CD4-positive, alpha-beta T cell treated with Interleukin-12 subunit alpha and Interleukin-12 subunit beta, for 1 hour (primary cell): ENCODE results near the gene GNAQ.

Experiments used
- DNase-seq: peaks from one replicate; pipeline ENCODE4 v3.0.0-alpha.2; 2020

Gene GNAQ

DNA sequence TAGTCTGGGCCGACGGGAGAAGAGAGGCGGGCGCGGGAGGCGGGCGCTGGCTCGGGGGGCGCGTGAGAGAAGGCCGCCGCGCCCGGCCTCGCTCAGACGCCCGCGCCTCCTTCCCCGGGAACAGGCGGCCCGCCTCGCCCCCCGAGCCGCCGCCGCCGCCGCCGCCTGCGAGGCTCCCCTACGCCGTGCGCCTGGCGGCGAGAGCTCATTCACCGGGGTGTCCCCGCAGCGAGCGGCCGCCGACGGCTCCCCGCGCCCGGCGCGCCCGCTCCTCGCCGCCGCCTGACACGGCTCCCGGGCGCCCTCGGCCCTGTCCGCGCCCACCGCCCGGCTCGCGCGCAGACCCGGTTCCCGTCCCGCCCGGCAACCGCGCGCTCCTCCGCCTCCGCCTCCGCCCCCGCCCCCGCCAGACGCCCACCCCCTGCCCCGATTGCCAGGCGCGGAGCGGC lies at the start of gene GNAQ:
GNAQ (minus strand) TSS at position 368 of the 449 bp plus-strand sequence. CDS start 576 bp downstream, outside the sequence.
- DNase-seq = no peak

DNA sequence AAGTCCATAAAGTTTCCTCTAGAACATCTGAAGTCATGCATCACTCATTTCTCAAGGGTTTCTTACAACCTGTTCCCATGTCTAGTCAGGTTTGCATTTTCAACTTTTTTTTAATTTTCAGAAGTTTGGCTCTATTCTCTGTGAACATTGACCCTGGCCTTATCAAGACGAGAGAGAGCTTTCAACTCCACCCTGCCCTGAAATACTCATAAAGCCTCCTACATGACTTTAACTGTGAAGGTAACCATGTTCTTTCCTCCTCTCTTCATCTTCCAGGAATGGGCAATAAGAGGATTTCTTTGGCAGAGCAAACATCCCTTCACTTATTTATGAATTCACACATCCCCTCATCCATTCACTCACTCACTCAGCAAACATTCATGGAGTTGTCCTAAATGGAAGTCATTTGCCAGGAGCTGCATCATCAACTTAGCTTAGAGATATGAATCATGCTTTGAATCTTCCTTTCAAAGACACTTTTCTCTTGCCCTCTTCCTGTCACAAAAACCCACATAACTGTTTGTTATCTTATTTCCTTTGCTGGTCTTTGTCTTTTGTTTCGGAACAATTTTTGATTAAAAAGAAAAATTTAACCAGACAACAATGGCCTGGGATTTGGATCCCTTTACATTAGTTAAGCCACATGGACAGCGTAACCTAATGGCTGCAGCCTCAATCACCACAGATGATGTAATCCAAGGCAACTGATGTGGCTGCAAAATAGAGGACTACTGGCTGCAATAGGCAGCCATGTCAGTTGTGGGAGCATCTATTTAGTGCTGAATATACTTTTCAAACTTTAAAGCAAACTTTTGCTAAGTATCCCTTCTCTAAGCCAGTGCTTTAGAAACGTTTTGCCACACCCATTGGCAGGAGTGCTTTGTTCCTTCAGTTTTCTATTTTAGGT lies 43.0 kb upstream of the GNAQ start:
- DNase-seq = peak; percentile 34

DNA sequence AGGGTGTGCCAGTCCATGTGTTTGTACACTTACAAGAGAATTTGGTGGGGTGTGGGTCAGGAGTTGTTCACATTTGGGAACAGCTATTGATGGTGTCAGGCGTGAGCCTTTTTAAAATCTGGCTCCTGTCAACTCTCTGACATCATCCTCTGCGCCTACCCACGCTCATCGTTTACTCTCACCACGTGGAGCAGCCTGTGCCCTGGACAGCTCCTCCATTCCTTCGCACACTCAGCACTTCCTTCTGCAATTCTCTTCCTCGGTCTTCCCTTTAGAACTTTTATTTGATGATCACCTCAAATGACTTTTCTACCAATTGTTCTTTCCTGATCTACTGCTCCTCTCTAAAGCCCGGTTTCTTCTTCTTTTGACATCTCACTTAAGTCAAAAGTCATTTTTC lies 42.1 kb upstream of the GNAQ start:
- no peak for DNase-seq

DNA sequence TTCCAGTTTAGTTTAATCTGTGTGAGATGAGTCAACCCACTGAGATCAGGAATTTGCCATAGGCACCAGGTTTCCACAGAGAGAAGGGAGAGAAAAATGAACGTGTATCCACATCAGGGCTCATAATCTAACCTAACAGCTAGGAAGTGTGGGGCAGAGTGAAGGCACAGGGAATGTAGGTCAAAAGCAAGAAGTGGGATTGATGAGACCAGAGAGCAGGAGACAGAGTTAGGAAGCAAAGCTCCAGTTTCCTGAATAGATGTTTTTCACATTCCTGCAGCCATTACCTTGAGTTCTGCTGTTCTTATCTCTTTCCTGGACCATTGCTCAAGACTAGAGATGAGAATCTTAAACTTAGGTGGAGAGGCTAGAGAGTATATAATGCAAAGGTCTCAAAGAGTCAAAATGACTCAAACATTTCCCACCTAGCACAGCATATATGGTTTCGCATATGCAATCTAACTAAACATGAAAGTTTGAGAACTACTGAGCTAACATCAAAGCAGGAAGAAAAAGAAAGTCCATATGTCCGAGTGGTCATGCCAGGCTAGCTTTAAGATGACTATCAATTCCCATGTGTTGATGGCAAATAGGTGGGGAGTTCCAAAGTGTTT lies 41.1 kb upstream of the GNAQ start:
- DNase-seq = no peak

DNA sequence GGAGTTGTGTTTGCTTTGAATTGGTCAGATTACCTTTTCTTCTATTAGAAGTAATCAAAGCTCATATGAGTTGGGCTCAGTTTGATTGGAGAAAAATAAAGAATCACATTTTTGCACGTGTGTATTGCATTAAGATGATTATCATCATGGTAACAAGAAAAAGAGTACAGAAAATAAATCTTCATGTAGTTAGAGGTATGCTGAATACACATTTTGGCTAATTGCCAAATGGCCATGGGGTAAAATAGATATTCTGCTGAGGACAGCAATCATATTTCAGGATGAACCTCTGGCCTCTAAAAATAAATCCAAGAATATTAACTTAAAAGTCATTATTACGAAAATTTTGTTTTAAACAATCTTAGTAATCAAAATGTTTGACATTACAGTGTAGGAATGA lies 38.9 kb upstream of the GNAQ start:
- DNase-seq = no peak

DNA sequence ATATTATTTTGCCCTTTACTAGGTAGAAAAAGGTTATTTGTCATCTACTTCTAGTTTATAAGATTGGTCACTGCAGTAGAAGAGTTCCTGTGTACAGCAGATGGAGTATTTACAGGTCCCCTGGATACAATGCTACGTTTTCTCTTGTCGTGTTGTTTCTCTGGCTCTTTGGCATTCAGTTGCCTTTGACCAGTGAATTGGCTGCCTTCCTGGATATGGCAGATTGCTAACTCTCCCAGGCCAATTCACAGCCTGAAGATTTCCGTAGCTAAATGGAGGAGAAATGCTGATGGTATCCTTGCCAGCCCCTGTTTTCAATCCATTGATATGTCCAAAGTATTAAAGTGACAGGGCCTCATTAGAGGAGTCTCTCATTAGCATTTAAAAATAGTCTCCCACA lies 32.5 kb upstream of the GNAQ start:
- no peak for DNase-seq

DNA sequence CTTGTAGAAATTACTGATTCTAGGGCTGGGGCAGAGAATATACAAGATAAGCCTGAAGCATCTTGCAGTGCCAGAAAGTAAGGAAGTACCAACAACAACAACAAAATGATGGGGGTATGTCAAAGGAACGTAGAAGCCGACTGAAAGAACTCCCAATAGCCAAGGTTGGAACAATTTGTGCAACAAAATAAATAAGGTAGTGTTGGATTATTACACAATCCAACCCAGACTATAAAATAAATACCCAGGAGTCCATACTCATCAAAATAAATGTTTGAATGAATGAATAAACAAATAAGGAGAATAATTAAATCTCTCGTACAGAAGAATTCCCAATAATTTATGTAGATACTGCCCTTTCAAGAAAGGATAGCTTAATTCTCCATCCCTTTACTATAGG lies 31.1 kb upstream of the GNAQ start:
- DNase-seq = no peak

DNA sequence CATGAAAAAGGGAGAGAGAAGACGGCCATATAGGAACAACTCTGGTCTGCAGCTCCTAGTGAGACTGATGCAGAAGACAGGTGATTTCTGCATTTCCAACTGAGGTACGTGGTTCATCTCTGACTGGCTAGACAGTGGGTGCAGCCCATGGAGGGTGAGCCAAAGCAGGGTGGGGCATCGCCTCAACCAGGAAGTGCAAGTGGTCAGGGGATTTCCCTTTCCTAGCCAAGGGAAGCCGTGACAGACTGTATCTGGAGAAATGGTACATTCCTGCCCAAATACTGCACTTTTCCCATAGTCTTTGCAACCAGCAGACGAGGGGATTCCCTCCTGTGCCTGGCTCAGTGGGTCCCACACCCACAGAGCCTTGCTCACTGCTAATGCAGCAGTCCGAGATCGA lies 22.6 kb upstream of the GNAQ start:
- DNase-seq = peak; percentile 53

DNA sequence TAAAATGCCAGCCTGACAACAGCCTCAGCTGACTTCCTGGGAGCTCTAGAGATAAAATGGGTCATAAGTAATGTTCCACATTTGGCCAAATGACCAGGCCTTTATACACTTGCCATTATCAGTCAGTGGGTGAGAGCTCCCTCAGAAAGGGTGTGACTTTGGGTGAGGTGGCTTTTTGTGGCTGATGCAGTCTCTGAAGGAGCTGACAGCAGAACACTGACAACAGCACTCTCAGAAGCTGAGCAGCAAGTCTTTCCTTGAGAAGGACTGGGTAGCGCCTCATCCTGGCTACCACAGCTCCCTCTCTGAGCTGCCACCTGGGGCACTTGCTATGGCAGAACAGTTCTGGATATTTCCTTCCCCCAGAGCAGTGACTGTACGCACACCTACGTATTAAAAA lies 22.0 kb upstream of the GNAQ start:
- DNase-seq = no peak

DNA sequence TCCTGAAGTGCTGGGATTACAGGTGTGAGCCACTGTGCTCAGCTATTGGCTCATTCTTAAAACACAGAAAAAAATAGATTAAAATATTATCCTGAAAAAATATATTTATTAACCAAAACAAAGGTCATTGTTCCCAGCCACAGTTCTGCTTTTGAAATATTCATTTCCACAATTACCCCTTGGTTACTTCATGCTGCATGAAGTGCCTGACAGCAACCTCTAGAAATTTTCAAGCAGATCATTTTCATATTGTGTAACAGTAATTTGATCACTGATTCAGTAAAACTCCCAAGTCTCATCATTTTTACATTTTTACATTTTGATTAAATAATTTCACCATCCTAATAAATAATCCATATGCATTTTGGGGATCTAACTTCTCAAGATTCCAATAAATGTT lies 18.8 kb upstream of the GNAQ start:
- no peak for DNase-seq

DNA sequence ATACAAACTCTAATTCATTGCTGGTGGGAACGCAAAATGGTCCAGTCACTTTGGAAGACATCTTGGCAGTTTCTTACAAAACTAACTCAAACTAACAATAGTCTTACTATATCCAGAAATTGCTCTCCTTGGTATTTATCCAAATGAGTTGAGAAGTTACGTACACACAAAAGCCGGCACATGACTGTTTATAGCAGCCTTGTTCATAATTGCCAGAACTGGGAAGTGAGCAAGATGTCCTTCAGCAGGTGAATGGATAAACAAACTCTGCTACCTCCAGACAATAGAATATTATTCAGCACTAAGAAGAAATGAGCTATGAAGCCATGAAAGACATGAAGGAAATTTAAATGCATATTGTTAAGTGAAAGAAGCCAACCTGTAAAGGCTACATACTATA lies 17.9 kb upstream of the GNAQ start:
- DNase-seq = no peak

DNA sequence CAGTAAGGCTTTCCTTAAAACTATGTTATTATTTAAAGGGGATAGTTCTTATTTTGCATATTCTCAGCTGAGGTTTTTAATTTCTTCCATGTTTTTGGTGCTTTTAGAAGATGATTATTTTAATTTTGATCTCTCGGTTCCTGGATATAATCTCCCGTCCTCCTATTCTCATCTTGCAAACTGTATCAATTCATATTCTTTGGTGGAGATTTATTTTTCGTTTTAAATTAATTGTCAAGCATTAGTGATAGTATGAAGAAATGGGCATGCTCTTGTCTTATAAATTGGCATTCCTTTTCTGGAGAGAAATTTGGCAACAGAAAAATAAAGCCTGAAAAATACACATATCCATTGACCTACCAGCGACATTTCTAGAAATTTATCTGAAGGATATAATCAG lies 15.5 kb upstream of the GNAQ start:
- no peak for DNase-seq

DNA sequence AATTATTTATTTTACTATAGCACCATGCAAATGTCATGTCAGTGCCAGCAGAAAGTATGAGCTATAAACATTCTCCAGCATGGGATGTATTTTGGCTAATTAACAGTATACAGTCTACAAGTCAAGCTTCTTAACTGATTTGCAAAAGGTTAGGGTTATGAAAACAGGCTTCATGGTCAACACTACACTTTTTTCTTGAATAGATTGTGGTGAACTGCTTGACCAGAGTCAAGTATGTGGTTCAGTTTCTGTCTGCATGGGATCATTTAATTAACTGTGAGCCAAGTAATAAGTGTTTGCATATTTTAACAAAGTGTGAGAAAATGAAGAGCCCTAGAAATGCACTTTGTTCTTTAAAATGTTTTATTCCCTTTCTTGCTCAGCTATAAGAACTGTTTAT lies 14.5 kb upstream of the GNAQ start:
- DNase-seq = no peak

DNA sequence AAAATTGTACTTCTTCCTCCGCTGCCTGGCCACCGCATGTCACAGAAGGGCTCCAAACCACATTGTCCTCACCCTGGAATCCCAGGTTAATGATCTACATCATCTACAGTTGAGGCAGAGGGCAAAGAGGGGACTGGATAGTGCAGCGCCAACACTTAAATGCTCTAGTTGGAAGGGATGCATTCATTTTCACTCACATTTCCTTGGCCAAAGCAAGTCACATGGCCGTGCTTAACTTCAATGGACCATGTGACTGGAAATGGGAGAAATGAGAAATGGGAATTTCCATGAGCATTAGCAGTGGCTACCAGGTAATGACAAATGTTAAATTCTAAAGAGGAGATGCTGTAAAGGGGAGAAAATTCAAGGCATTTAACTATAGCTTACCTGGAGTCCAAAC lies 13.3 kb upstream of the GNAQ start:
- no peak for DNase-seq

DNA sequence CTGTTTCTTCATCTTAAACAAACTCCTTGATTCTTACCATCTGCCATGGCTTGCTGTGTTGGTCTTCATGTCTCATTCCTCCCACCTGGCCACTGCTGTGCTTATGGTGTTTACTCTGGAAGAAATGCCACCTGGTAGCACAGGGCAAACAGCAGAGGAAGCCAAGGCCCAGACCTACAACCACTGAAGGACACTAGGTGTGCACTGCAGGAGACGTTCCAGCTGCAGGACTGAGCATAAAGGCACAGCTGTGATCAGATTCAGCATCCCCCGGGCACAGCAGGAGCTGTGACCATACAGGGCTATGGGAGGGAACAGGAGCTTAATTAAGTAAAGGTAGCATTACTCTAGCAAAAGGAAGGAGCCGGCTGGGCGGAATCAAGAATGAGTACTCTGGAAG lies 12.6 kb upstream of the GNAQ start:
- no peak for DNase-seq

DNA sequence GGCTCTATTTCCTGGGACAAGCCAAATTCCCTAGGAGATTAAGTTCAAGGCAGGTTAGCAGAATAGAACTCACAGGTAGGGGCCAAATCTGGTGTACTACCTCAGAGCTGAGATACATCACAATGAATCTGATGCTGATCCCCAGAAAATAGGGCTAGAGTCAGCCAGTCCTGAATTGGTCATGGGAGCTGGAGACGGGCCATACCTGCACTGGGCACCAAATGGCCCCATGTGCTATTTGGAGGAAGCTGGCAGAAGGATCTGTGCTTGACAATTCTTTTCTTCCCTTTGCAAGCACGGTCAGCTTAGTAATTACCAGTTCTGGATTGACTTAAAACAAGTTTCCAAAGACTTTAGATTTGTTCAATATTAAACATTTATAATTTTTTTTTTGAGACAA lies 10.4 kb upstream of the GNAQ start:
- DNase-seq = no peak

DNA sequence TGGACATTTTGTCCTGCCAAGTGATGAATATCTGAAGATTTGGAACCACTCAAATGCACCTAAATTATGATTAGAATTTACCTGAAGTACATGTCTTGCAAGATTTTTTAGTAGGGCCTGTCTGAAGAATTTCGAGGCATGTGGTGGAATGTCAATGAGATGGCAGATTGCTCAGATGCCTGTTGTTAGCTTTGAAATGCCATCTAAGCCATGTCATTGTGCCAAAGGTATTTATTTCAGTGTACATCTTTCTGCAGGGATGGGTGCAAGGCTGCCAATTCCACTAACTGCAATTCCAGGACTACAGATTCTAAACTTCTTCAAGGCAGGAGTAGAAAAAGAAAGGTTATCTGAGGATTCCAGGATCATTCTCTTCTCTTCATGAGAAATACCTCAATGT lies 9.1 kb upstream of the GNAQ start:
- DNase-seq = no peak

DNA sequence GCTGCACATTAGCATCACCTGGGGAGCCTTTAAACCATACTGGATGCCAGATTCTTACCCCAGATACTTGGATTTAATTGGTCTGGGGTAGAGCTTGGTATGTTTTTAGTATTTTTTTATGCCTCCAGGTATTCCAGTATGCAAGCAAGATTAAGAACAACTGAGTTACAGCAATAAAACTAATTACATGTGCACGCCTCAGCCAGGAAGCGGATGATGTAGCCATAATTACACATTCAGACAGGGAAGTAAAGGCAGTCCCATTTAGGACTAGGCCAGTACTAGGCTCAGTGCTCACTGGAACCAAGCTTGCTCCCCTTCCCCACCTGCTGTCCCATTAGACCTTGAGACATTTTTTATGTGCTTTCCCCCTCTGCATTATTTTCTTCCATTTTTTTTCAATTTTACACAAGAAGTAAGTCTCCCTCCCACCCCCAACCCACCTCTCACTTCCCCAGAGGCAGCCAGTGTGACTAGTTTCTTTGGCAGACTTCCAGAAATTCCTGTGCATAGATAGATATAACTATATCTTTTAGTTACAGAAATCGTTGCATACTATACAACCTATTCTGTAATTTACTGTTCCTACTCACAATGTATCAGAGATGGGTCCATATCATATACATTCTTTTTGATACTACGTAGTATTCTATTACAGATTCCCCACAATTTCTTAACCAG lies 7.1 kb upstream of the GNAQ start:
- DNase-seq = no peak

DNA sequence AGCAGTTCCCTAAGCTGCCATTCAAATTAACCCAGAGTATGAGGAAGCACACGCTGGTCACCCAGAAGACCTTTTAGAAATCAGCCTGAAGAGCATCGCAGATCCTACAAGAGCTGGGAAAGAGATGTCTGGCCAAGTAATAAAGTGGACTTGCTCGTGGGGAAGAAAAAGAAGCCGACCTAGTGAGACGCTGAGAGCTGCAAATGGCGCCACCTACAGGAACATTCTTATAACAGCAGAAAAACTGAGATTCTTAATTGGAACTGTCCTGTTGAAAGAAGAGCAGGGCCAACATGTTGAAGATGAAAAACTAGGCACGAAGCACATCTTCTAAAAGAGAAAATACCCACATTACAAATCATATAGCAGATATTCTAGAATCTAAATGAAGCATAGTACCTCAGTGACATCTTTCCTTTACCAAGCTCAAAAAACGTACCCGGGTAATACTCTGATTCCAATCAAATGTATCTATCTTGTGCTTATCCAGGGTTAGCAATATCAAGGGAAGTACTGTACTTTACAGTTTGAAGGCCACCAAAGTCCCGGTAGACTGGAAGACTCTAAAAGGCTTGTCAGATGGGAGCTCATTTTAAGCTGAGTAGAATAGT lies 3.9 kb upstream of the GNAQ start:
- peak; percentile 78 for DNase-seq

DNA sequence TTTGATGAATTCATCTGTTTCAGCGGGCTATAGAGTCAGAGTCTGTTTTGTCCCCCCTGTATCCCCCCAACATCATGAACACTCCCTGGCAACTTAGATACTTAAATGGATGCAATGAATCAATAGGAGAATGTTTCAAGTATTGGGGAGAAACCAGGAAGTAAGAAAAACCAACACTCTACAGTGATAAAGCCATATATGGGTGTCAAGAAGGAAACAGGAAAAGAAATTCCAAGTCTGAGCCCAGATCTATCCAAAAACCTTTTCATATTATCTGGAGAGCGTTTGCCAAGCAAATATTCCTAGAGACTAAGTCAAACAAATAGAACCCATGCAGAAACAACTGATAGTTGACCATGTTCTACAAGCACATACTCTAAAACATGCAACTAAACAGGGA lies 2.3 kb upstream of the GNAQ start:
- no peak for DNase-seq

DNA sequence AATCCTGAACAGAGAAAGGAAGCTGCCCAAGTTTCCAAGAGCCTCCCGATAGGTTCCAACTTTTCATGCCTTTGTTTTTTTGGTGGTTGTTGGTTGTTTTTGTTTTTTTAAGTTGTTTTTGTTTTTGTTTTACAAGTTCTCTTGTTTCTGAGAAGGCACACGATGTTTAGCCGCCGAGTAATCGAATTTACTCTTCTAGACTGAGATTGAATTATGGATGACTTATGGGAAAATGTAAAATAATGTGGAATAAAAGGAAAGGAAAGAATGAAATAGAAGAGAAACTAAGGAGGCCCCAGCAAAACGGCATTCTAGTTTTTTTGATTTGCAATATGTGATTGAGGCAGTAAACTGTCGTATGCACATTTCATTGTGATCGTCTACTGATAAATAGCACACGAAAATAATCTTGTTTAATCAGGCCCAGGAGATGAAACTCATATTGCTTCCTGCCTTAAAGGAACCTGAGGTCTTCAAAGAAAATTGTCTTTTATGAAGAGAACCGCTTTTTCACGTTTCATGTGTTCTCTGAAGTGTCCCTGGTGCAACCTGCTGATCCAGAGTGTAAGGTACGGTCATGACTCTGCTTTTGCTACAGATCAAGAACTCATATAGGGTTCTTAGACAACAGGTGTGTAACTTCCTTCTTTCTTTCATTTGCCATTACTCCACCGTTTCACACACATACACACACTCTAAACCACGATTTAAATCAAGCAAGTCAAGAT lies 1.3 kb upstream of the GNAQ start:
- DNase-seq = peak; percentile 40

DNA sequence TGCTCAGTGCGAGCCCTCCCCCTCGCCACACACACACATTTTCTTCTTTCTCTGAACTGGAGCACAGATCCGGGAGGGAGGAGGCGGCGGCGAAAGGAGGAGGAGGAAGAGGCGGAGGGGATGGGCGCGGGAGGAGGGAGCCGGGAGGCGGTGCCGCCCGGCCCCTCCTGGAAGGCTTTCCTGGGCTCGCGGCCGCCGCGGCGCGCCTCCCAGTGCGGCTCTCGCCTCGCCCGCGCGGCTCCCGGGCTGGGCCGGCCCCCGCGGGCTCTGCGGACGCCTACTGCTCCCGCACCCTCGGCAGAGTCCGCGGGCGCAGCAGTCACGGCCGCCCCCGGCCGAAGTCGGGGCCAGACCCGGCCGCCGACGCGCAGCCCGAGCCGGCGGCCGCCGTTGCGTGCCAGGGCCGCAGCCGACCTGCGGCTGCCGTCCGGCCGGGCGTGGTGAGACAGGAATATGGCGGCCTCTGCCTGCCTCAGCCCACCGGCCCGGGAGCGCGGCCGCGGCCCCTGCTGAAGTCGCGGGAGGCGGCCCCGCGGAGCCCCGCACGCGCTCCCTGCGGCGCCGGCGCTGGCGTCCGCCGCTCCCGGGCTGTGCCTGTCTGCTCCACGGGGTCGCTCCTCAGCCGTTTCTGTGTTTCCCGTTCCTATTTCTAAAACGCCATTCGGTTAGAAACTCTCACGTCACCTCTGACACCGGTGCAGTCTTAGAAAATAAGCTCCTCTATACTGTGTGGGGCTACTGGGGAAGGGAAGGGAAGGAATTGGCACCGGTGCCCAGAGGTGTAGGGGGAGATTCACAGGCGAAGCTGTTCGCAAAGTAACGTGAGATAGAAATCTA lies 500 bp upstream of the GNAQ start:
- DNase-seq = peak; percentile 79
